T-helper 22 cell (primary cell): Measurements from ENCODE around the gene HOXD1.

ENCODE experiments used
- DNase-seq: peaks from one replicate; pipeline ENCODE4 v3.0.0-alpha.2; 2020; ENCODE audit warnings: low read depth

The HOXD1 gene

GRCh38 chr2:176165370-176166050, 23.0 kb upstream of the HOXD1 start:
- no peak for DNase-seq

- no peak for DNase-seq
Measured at GRCh38 chr2:176166272-176166671, 22.2 kb upstream of the HOXD1 start.

- DNase-seq = no peak
Measured at GRCh38 chr2:176167398-176167797, 21.1 kb upstream of the HOXD1 start.

- DNase-seq = no peak
Measured at GRCh38 chr2:176169181-176169580, 19.3 kb upstream of the HOXD1 start.

- DNase-seq = no peak
Measured at GRCh38 chr2:176169711-176170110, 18.8 kb upstream of the HOXD1 start.

- no peak for DNase-seq
Measured at GRCh38 chr2:176170602-176171305, 17.7 kb upstream of the HOXD1 start.

GRCh38 chr2:176171351-176172006, 17.0 kb upstream of the HOXD1 start:
- DNase-seq = no peak

- DNase-seq = no peak
Measured at GRCh38 chr2:176172007-176172894, 16.2 kb upstream of the HOXD1 start.

GRCh38 chr2:176172895-176173566, 15.4 kb upstream of the HOXD1 start:
- DNase-seq = no peak

- DNase-seq = no peak
Measured at GRCh38 chr2:176173567-176174381, 14.7 kb upstream of the HOXD1 start.

- no peak for DNase-seq
Measured at GRCh38 chr2:176174382-176174823, 14.1 kb upstream of the HOXD1 start.

GRCh38 chr2:176174824-176175708, 13.4 kb upstream of the HOXD1 start:
- no peak for DNase-seq

- no peak for DNase-seq
Measured at GRCh38 chr2:176175709-176176607, 12.5 kb upstream of the HOXD1 start.

- DNase-seq = no peak
Measured at GRCh38 chr2:176177580-176178037, 10.9 kb upstream of the HOXD1 start.

- DNase-seq = no peak
Measured at GRCh38 chr2:176178038-176178756, 10.3 kb upstream of the HOXD1 start.

GRCh38 chr2:176178757-176179295, 9.6 kb upstream of the HOXD1 start:
- no peak for DNase-seq

GRCh38 chr2:176181551-176181950, 6.9 kb upstream of the HOXD1 start:
- DNase-seq = no peak

GRCh38 chr2:176182671-176183070, 5.8 kb upstream of the HOXD1 start:
- DNase-seq = no peak
